Middle frontal gyrus (tissue), 1 donor: Measurements from ENCODE around the gene COA5.

ENCODE experiments used
- DNase-seq: peaks from one replicate; pipeline ENCODE4 v3.0.0-alpha.2; 2015; ENCODE audit warnings: low spot score; ENCODE audit errors: extremely low spot score

Gene COA5

DNA sequence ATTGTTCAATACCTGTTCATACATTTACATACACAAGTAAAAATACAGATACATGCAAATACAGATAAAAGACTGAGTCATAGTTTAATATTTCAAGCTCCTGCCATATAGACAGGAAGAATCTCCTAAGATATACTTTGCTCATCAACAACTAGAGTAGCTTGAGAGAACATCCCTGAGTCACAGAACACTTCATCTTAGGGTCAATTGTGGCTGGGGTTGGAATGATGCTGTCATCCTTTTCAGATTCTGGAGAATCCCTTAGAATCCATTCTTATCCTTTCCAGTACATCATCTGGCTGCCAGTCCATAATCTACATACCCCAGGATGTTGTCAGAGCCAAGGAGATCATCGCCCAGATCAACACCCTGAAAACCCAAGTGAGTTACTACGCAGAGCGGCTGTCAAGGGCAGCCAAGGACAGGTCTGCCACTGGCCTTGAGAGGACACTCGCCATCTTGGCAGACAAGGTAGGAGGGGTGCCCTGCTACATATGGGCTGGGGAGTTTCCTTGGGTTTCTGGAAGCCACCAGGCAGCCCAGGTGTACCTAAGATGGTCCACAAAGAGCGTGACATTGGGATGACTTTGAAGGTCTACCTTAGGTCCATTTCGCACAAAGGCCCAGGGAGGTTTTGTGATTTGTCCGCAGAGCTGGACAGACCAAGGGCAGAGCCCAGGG is 55.7 kb downstream of the COA5 start:
- DNase-seq, result no peak

DNA sequence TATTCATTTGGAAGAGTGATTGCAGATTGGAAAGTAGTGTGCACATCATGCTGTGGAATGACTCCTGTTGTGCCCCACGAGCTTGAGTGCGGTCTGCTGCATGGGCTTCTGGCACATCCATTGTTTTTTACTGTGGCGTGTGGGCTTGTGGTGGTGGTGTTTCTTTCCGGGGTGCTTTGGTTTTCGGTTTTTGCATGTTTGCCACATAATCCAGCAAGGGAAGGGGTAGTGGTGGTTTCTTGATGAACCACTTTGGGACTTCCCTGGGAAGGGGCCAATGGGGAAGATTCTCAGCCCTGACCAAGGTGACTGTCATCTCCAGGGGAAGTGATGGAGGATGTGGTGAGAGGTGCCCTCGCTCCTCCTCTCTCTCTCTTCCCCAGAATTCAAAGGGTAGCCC is 57.0 kb downstream of the COA5 start:
- no peak for DNase-seq

- DNase-seq, result no peak
Observed at GRCh38 chr2:98550165-98550564, 58.1 kb downstream of the COA5 start.
